GM10248 (cell line): ENCODE measurements around the gene RBM18.

Experiments used
- CTCF ChIA-PET: fragments of 300-600 bp; sonication (Branson Sonifier 250); formaldehyde crosslinking; extraction: SDS; loops from one replicate; lab custom pipeline; 2021; ENCODE audit warnings: antibody characterized with exemption; lab: Yijun Ruan, JAX
- POLR2A ChIA-PET: fragments of 350-650 bp; sonication (Branson Sonifier 250); formaldehyde crosslinking; extraction: SDS; loops from one replicate; lab custom pipeline; 2020; ENCODE audit warnings: antibody characterized with exemption; lab: Yijun Ruan, JAX
- DNase-seq: peaks from one replicate; pipeline ENCODE4 v3.0.0; 2012; ENCODE audit errors: extremely low spot score
- TF ChIP-seq, protein P1 (sequence below): IDR thresholded peaks from 2 replicates; pipeline ENCODE4 v1.5.1; 2012; ENCODE audit warnings: mild to moderate bottlenecking, low read depth; ENCODE audit errors: extremely low read depth, missing control alignments, control extremely low read depth

The RBM18 gene

DNA sequence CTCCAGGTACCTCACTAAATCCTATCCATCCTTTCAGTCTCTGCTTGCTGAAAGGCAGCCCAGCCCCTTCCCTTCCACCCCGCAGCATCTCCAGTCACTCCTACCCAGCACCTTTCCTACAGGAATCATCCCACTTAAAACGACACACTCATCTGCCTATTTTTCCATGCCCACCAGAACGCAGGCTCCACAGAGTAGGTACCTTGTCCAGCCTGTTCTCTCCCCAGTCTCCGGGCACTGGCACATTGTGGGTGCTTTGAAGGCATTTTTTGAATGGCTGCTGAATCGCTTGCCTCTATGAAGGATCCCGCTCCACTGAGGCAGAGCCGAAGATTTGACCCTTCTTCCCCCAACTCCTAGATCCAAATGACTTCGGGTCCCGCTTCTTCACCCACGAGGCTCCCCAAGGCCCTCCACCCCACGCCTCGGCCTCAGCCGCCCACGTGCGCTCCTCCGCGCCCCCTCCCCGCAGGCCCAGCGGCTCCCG, 51.5 kb downstream of the RBM18 start:
- ChIA-PET CTCF (no interaction called here), POLR2A (no interaction called here)
- TF ChIP-seq, protein P1, sequence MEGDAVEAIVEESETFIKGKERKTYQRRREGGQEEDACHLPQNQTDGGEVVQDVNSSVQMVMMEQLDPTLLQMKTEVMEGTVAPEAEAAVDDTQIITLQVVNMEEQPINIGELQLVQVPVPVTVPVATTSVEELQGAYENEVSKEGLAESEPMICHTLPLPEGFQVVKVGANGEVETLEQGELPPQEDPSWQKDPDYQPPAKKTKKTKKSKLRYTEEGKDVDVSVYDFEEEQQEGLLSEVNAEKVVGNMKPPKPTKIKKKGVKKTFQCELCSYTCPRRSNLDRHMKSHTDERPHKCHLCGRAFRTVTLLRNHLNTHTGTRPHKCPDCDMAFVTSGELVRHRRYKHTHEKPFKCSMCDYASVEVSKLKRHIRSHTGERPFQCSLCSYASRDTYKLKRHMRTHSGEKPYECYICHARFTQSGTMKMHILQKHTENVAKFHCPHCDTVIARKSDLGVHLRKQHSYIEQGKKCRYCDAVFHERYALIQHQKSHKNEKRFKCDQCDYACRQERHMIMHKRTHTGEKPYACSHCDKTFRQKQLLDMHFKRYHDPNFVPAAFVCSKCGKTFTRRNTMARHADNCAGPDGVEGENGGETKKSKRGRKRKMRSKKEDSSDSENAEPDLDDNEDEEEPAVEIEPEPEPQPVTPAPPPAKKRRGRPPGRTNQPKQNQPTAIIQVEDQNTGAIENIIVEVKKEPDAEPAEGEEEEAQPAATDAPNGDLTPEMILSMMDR = no peak
- no peak for DNase-seq

DNA sequence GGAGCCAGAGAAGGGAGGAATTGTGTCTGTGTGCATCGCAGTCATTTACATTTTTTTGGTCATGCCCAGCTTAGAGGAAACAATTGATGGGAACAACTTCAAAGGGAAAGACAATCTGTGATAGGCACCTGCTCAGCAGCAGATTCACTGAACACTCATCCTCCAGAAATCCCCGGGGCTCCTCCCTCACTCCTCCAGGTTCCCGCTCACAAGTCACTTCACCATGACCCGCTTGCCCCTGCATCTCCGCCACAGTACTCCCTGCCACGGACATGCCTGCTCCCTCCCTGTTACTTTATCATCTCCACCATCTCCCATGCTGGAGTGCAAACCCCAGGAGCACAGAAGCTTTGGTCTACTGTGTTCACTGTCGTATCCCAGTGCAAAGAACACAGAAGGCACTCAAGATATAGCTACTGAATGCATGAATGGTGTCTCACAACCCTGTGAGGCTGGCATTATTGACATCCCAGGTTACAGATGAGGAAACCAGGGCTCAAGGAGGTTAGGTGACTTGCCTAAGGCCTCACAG, 52.1 kb downstream of the RBM18 start:
- ChIA-PET POLR2A (no interaction called here), CTCF (no interaction called here)
- TF ChIP-seq, protein P1 = no peak
- no peak for DNase-seq

DNA sequence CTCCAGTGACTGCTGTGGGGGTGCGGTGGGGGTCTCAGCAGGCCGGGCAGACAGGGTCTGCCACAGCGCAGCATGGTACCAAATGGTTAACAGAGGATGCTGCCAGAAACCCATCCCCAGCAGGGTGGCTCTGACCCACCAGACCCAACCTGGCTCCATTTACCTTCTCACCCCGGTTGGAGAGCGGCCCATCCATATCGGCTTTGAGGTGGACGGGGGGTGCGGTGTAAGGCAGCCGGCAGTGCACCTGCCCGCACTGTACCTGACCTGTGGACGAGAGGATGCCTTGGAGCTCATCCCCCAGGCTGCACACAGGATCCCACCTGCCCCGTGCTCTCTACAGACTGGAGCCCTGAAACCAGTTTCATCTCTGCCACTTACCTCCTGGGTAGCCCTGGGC, 55.2 kb downstream of the RBM18 start:
- DNase-seq = no peak
- POLR2A ChIA-PET = no interaction called here
- TF ChIP-seq, protein P1 = no peak
- CTCF ChIA-PET = no interaction called here

DNA sequence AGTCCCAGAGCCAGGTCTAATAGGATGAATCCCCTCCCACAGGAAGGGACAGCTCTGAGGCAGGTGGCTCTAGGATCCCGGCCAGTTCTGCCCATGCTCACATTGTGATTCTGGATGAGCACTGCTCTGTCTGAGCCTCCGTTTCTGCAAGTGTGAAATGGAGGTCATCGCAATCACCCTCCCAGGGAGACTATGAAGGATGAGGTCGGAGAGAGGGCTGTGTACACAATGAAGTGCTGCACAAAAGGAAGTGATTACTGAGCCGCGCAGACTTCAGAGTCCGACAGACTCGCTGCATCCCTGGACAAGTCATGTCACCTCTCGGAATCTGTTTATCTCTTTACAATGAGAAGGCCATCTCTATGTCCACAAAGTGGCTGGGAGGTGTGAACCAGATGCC, 57.5 kb downstream of the RBM18 start:
- TF ChIP-seq, protein P1 = no peak
- POLR2A ChIA-PET = no interaction called here
- DNase-seq = no peak
- CTCF ChIA-PET = interaction anchor here (1.7 kb wide), 1 partner anchor 16 kb away, joined by 4 read pairs; no protein-coding TSS in a partner anchor

DNA sequence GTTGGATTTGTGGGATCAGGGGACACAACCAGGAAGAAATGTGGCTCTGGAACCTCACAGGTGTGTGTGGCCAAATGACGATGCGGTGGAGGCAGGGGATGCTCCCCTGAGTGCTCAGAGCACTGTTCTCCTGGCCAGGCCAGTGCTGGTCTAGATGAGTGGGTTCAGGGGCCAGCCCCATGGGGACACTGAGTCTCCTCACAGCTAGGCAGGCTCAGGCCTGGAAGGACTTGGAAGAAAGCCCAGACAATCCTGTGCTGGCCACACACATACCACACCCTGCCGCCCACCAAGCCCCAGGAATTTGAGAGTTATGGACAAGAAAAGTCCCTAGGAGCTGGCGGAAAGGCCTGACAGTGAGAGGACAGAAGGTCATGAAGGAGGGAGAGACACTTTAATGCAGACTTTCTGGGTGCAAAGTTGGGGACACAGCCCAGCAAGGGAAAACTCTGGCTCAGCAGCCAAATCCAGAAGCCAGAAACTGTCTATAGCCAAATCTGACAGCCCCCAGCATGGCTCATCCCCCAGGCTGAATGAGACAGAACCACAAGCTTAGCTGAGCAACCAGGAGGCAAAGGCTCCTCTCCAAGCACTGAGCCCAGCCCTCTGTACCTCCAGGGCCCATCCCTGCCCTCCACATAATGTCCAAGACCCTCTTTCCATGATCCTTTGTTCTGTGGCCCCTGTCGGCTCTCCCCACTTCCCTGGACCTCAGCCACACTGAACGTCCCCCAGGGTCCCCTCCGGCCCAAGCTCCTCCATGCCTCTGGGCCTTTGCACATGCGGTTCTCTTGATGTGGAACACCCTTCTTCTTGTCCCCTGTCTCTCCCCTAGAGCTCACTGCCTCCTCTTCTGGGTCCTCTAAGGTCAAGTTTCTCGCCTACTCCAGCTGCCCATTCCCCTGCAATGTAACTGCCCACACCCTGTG, 58.3 kb downstream of the RBM18 start:
- ChIA-PET CTCF (interaction anchor here (0.9 to 1.7 kb wide), 2 partner anchors 17 to 84 kb away, joined by 3 to 4 read pairs; no protein-coding TSS in a partner anchor), POLR2A (no interaction called here)
- DNase-seq = no peak
- TF ChIP-seq, protein P1 = no peak

DNA sequence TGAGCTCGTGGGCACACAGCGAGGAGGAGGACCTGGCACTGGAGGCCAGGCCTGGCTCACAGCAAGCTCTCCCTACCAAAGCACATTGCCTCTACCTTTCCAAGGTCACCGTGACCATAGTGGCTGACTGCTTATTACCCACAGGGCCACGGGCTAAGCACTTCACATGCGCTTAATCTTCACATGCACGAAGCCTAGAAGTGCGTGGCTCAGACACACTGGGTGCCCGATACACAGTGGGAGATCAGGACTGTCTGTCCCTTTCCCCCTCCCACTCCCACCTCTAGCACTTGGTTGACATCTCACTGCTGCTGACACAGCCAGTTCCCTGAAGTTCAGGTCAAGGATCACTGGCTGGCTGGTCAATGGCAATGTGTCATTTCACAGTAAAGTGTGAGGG, 59.5 kb downstream of the RBM18 start:
- no peak for DNase-seq
- TF ChIP-seq, protein P1 = no peak
- CTCF ChIA-PET = no interaction called here
- POLR2A ChIA-PET = no interaction called here
